GM12878 (cell line): ENCODE measurements around the gene NDUFV1. TPM values are rescaled to one million over a fixed set of nuclear protein-coding genes. Genes with fewer than 3 reads are reported as not detected.
"Not testable (repeated sequence)": the region's sequence is repeated elsewhere in the genome, so short reads cannot be mapped to it uniquely, and the experiment has no call there.

Experiments
- ATAC-seq: fragments of 200-7000 bp; cut with Tn5 transposase; 3 replicates; pipeline ENCODE4 v1.9.1; 2020; ENCODE audit warnings: mild to moderate bottlenecking, moderate library complexity
- BruUV-seq: library from RNA; stranded (reverse); fragments of 400-500 nt; replicated peaks from 2 replicates; lab custom pipeline; 2021; lab: Mats Ljungman, UMichigan
- CTCF ChIA-PET: fragments of 300-600 bp; sonication (Branson Sonifier 250); formaldehyde crosslinking; extraction: SDS; loops from one replicate; lab custom pipeline; 2021; ENCODE audit warnings: inconsistent platforms; lab: Yijun Ruan, JAX
- POLR2A ChIA-PET: fragments of 350-600 bp; formaldehyde crosslinking; extraction: SDS; loops from one replicate; lab custom pipeline; 2021; ENCODE audit warnings: inconsistent platforms; lab: Charles Lee
- RAD21 ChIA-PET: fragments of 300-600 bp; sonication (Branson Sonifier 250); formaldehyde crosslinking; loops from one replicate; lab custom pipeline; 2023; ENCODE audit warnings: antibody characterized with exemption; ENCODE audit not compliant: unreplicated experiment; lab: Charles Lee
- SMC1A ChIA-PET: fragments of 300-600 bp; sonication (Branson Sonifier 250); formaldehyde crosslinking; loops from one replicate; lab custom pipeline; 2023; ENCODE audit not compliant: unreplicated experiment, uncharacterized antibody; lab: Charles Lee
- DNase-seq: peaks from one replicate; pipeline ENCODE4 v3.0.0-alpha.2; 2011; ENCODE audit warnings: low read depth, low spot score
- FAIRE-seq: peaks from 3 replicates; lab custom pipeline; 2011; peaks lifted over from hg19 to GRCh38; lab: Jason Lieb, UNC
- H2AFZ ChIP-seq: 2 replicates; pipeline ENCODE4 v1.6.0; 2011; ENCODE audit warnings: low read depth, low read length, control low read depth; ENCODE audit not compliant: control insufficient read depth
- H3K27ac ChIP-seq: 2 replicates; pipeline ENCODE4 v1.5.1; 2011; ENCODE audit warnings: control low read depth; ENCODE audit not compliant: control insufficient read depth, insufficient read depth
- H3K27me3 ChIP-seq, 2 experiments: replicated peaks in 1 of 2; 2 replicates each; pipeline versions ENCODE4 v1.6.0 to v1.6.1; 2011; ENCODE audit warnings: low read length in 1 of 2; ENCODE audit not compliant: control insufficient read depth in 2 of 2, insufficient read depth in 2 of 2
- H3K36me3 ChIP-seq, 2 experiments: 2 replicates each; pipeline ENCODE4 v1.5.1; 2011; ENCODE audit warnings: low read length in 1 of 2; ENCODE audit not compliant: control insufficient read depth in 2 of 2, insufficient read depth in 2 of 2
- H3K4me1 ChIP-seq: 2 replicates; pipeline ENCODE4 v1.6.1; 2011; ENCODE audit warnings: mild to moderate bottlenecking, low read length, moderate library complexity, mixed read lengths; ENCODE audit not compliant: control insufficient read depth, insufficient read depth
- H3K4me2 ChIP-seq: 2 replicates; pipeline ENCODE4 v1.6.0; 2011; ENCODE audit warnings: control low read depth; ENCODE audit not compliant: control insufficient read depth, insufficient read depth
- H3K4me3 ChIP-seq: fragments of 200-600 bp; sonication (generic); 2 replicates; pipeline ENCODE4 v1.5.1; 2016
- H3K79me2 ChIP-seq: 2 replicates; pipeline ENCODE4 v1.6.0; 2011; ENCODE audit warnings: low read length; ENCODE audit not compliant: control insufficient read depth, insufficient read depth
- H3K9ac ChIP-seq: 2 replicates; pipeline ENCODE4 v1.8.0; 2011; ENCODE audit warnings: low read length, control low read depth, mixed read lengths; ENCODE audit not compliant: control insufficient read depth, insufficient read depth
- H3K9me3 ChIP-seq: replicated peaks from 3 replicates; pipeline ENCODE4 v1.5.1; 2011; ENCODE audit warnings: mild to moderate bottlenecking, low read length; ENCODE audit not compliant: control insufficient read depth, insufficient read depth
- H4K20me1 ChIP-seq: 2 replicates; pipeline ENCODE4 v1.6.0; 2011; ENCODE audit not compliant: control insufficient read depth, insufficient read depth
- WGBS: methylation state at CpG from one replicate; pipeline ENCODE4 v1.1.6; 2016; ENCODE audit warnings: low lambda C conversion rate; ENCODE audit not compliant: insufficient replicate concordance, insufficient coverage; ENCODE audit errors: missing lambda C conversion rate; 5-methylcytosine and 5-hydroxymethylcytosine counted together
- in situ Hi-C: fragments of 300-500 bp; cut with MboI; formaldehyde crosslinking; loops from 9 replicates; pipeline ENCODE4 v1.14.3; 2018; ENCODE audit warnings: mixed read lengths
- intact Hi-C: fragments of 100-400 bp; cut with micrococcal nuclease; formaldehyde crosslinking; loops from one replicate; pipeline ENCODE4 v1.14.2; 2022; ENCODE audit not compliant: unreplicated experiment
- polyA plus RNA-seq, 11 experiments: library from polyadenylated mRNA; depleted of rRNA in 4 of 11; unstranded in 6 of 11; stranded (reverse) in 5 of 11; fragments of >200 nt; fragmentation: Nextera tagmentation in 4 of 11; fragmentation: Illumina TruSeq in 1 of 11; extraction: Ambion mirVana in 4 of 11; extraction: Trizol in 1 of 11; gene quantifications; 1 replicate in 1 of 11; 2 replicates in 10 of 11; pipeline versions ENCODE4 v1.2.1 to v1.2.3, GENCODE V29; 2011 to 2016; ENCODE audit warnings: inconsistent platforms in 2 of 11, missing spikeins in 2 of 11, low read depth in 1 of 11
- total RNA-seq, 4 experiments: library from RNA; depleted of rRNA in 3 of 4; stranded (reverse); fragments of >200 nt in 3 of 4; fragmentation: Illumina TruSeq in 1 of 4; extraction: Trizol in 1 of 4; gene quantifications; 2 replicates each; pipeline versions ENCODE4 v1.2.1 to v1.2.3, GENCODE V29; 2013 to 2021

Gene NDUFV1
- total and polyA plus RNA-seq, 10 of the 15 experiments (the other 5 are each of a cell fraction or from before 2014, with no cell fraction given), result 8.2 to 380 (median 231) TPM

DNA sequence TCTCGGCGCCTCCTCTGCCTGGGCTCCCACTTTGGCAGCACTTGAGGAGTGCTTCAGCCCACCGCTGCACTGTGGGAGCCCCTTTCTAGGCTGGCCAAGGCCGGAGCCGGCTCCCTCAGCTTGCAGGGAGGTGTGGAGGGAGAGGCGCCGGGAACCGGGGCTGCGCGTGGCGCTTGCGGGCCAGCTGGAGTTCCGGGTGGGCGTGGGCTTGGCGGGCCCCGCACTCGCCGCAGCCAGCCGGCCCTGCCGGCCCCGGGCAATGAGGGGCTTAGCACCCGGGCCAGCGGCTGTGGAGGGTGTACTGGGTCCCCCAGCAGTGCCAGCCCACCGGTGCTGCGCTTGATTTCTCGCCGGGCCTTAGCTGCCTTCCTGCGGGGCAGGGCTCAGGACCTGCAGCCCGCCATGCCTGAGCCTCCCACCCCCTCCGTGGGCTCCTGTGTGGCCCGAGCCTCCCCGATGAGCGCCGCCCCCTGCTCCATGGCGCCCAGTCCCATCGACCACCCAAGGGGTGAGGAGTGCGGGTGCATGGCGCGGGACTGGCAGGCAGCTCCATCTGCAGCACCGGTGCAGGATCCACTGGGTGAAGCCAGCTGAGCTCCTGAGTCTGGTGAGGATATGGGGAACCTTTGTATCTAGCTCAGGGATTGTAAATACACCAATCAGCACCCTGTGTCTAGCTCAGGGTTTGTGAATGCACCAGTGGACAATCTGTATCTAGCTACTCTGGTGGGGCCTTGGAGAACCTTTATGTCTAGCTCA lies 12.3 kb downstream of the NDUFV1 start:
- H3K27me3 ChIP-seq, SMC1A ChIA-PET, DNase-seq, FAIRE-seq, H3K9me3 ChIP-seq, H3K9ac ChIP-seq, H3K79me2 ChIP-seq, ATAC-seq, intact Hi-C loops, H3K4me2 ChIP-seq, H3K27ac ChIP-seq, H4K20me1 ChIP-seq, POLR2A ChIA-PET, BruUV-seq, H3K4me3 ChIP-seq, H2AFZ ChIP-seq, H3K36me3 ChIP-seq, in situ Hi-C loops: not testable (repeated sequence)
- H3K4me1 ChIP-seq, result peaks cover 12% of the 10 kb centered on the region
- WGBS, result 92% methylated on average over 36 of the region's 40 CpGs
- CTCF ChIA-PET, result interaction anchor here (0.8 to 2.0 kb wide), 2 partner anchors 10 to 47 kb away, joined by 4 to 9 read pairs; partner anchors contain the start of gene NUDT8
- RAD21 ChIA-PET, result interaction anchor here (0.6 to 0.7 kb wide), 2 partner anchors 52 to 647 kb away, joined by 3 to 5 read pairs; no protein-coding TSS in a partner anchor

- H3K4me2 ChIP-seq, ATAC-seq, H2AFZ ChIP-seq, H3K27me3 ChIP-seq, H3K9ac ChIP-seq, POLR2A ChIA-PET, BruUV-seq, H3K9me3 ChIP-seq, DNase-seq, H3K4me3 ChIP-seq, FAIRE-seq, in situ Hi-C loops, SMC1A ChIA-PET, H3K36me3 ChIP-seq, H4K20me1 ChIP-seq, H3K79me2 ChIP-seq, H3K27ac ChIP-seq, H3K4me1 ChIP-seq, intact Hi-C loops: not testable (repeated sequence)
- ChIA-PET CTCF (interaction anchor here (0.8 to 2.0 kb wide), 2 partner anchors 9 to 48 kb away, joined by 4 to 9 read pairs; partner anchors contain the start of gene NUDT8), RAD21 (interaction anchor here (0.6 kb wide), 1 partner anchor 646 kb away, joined by 3 read pairs; no protein-coding TSS in a partner anchor)
- 85% methylated on average over 33 of the region's 33 CpGs for WGBS
Observed at GRCh38 chr11:67619683-67620618, 13.2 kb downstream of the NDUFV1 start.

DNA sequence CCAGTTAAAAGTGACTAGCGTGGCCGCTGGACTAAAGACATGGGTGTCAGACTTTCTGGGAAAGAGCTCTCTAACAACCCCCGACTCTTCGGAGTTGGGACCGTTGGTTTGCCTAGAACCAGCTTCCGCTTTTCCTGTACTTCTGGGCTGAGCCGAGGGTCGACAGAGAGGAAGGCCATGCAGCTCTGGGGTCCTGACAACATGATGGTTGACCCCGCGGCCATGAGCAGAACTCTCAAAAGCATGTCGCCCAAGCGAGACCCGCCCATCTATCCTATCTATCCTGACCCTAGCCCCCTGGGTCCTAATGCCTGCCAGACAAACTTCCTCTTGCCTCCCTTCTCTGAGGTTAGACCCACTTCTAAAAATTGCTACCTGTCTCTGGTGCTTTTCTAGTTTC lies 13.9 kb downstream of the NDUFV1 start:
- RAD21 ChIA-PET, H4K20me1 ChIP-seq, H3K27ac ChIP-seq, H2AFZ ChIP-seq, H3K9ac ChIP-seq, DNase-seq, SMC1A ChIA-PET, ATAC-seq, intact Hi-C loops, H3K4me2 ChIP-seq, H3K79me2 ChIP-seq, H3K4me3 ChIP-seq, H3K27me3 ChIP-seq, H3K36me3 ChIP-seq, H3K4me1 ChIP-seq, in situ Hi-C loops, H3K9me3 ChIP-seq, FAIRE-seq, BruUV-seq, POLR2A ChIA-PET: not testable (repeated sequence)
- CTCF ChIA-PET, result interaction anchor here (2.0 kb wide), 1 partner anchor 8 kb away, joined by 9 read pairs; the partner anchor contains the start of gene NUDT8
- WGBS, result 87% methylated on average over 13 of the region's 13 CpGs
